ENCODE measurements around the gene TMA7.

- TF ChIP-seq CTCF (IDR thresholded peaks at IDR 0.05) (no peak), MAFK (IDR thresholded peaks at IDR 0.05; ENCODE audit: partially characterized antibody) (no peak), POLR2A (IDR thresholded peaks at IDR 0.05; ENCODE audit: low read length) (no peak), ZSCAN20 (CRISPR knock-in tag; IDR thresholded peaks at IDR 0.05) (no peak), RNF2 (IDR thresholded peaks at IDR 0.05; ENCODE audit: borderline replicate concordance, low read depth) (no peak), REST (IDR thresholded peaks at IDR 0.05) (no peak), MYC (IDR thresholded peaks at IDR 0.05; ENCODE audit: borderline replicate concordance, low read length) (no peak), JUN (IDR thresholded peaks at IDR 0.05) (no peak), EP300 (IDR thresholded peaks at IDR 0.05) (no peak), NPAS2 (CRISPR knock-in tag; IDR thresholded peaks at IDR 0.05; ENCODE audit: borderline replicate concordance) (no peak), CHD4 (IDR thresholded peaks at IDR 0.05; ENCODE audit: borderline replicate concordance) (no peak), RFX5 (IDR thresholded peaks at IDR 0.05) (no peak)
These were observed 17.4 kb upstream of the TMA7 start for GRCh38 chr3:48422681-48423080.
